Measurements from ENCODE around the gene CCSER1. TPM values are rescaled to one million over a fixed set of nuclear protein-coding genes. Genes with fewer than 3 reads are reported as not detected.

CCSER1 gene
- total and polyA plus RNA-seq, 2 experiments from 2014 or later: 2.9 to 3.4 TPM

GRCh38 chr4:90219822-90220221 is 92.6 kb downstream of the CCSER1 start:
- no peaks in the 10 kb centered on the region for H3K79me2 ChIP-seq (replicated peaks; ENCODE audit: insufficient read depth)
- peaks cover 5% of the 10 kb centered on the region; the same call in 2 of the 3 replicates for H3K36me3 Mint-ChIP-seq (ENCODE audit: low read depth)
- no peak for ATAC-seq

More at GRCh38 chr4:90219822-90220221, 92.6 kb downstream of the CCSER1 start:
- Mint-ChIP-seq H3K27me3 (ENCODE audit: insufficient read depth, low read depth, poor library complexity) (no peaks in the 10 kb centered on the region), H3K9me3 (peaks cover 5% of the 10 kb centered on the region; the same call in 1 of the 3 replicates), H3K27ac (no peak overlapping the region), H3K4me1 (peaks cover 16% of the 10 kb centered on the region), H3K4me3 (no peak overlapping the region)
- H3K4me2 ChIP-seq: no peak overlapping the region
- H3K9me2 ChIP-seq (ENCODE audit: insufficient read depth): no peaks in the 10 kb centered on the region
- H3K4me1 ChIP-seq (ENCODE audit: insufficient read depth): peaks cover 23% of the 10 kb centered on the region
- no peaks in the 10 kb centered on the region for H4K20me1 ChIP-seq (replicated peaks; ENCODE audit: insufficient read depth)
- H3K36me3 ChIP-seq (ENCODE audit: insufficient read depth): no peaks in the 10 kb centered on the region
- TF ChIP-seq STAT1 (IDR thresholded peaks at IDR 0.05; ENCODE audit: unreplicated experiment): no peak
- no peak for TF ChIP-seq CTCF (conservative IDR thresholded peaks at IDR 0.05; ENCODE audit: low read depth in 2 of 2)
- no peak for TF ChIP-seq JUNB (IDR thresholded peaks at IDR 0.05; ENCODE audit: unreplicated experiment)
- TF ChIP-seq ZNF462 (CRISPR knock-in tag; IDR thresholded peaks at IDR 0.05): no peak
- TF ChIP-seq NANOG (IDR thresholded peaks at IDR 0.05; ENCODE audit: borderline replicate concordance): no peak
- TF ChIP-seq EZH2 (IDR thresholded peaks at IDR 0.05; ENCODE audit: low read depth, unreplicated experiment): no peak
- no peak for TF ChIP-seq POLR2AphosphoS5 (IDR thresholded peaks at IDR 0.05; ENCODE audit: low read depth)
- TF ChIP-seq ZNF114 (CRISPR knock-in tag; IDR thresholded peaks at IDR 0.05): no peak
- TF ChIP-seq ETS1 (IDR thresholded peaks at IDR 0.05): no peak
- no peak for TF ChIP-seq EZH2phosphoT487 (IDR thresholded peaks at IDR 0.05; ENCODE audit: unreplicated experiment)
- no peak for TF ChIP-seq ZNF331 (CRISPR knock-in tag; IDR thresholded peaks at IDR 0.05; ENCODE audit: low read depth)
- no peak for TF ChIP-seq CREB1 (CRISPR knock-in tag; IDR thresholded peaks at IDR 0.05; ENCODE audit: low read depth)
- no peak for TF ChIP-seq REST (IDR thresholded peaks at IDR 0.05; ENCODE audit: unreplicated experiment)
- no peaks in the 10 kb centered on the region for H3K27me3 ChIP-seq (ENCODE audit: insufficient read depth)
- H3K4me3 ChIP-seq: no peak overlapping the region
- no peak overlapping the region for H3K27ac ChIP-seq (ENCODE audit: low read depth)
- no peaks in the 10 kb centered on the region for H3F3A ChIP-seq (replicated peaks; ENCODE audit: low read depth)
- no peak overlapping the region for H2AFZ ChIP-seq
- no peak for DNase-seq (ENCODE audit: low spot score)
